Lower leg skin (tissue), 4 donors: Measurements from ENCODE around the gene ABI1. TPM values are rescaled to one million over a fixed set of nuclear protein-coding genes. Genes with fewer than 3 reads are reported as not detected.

Experiments
- DNase-seq, 2 donors: peaks; one replicate each; pipeline ENCODE4 v3.0.0-alpha.2; 2019; ENCODE audit warnings: low spot score in 2 of 2
- H3K4me3 ChIP-seq: fragments of 200-600 bp; sonication (generic); 2 replicates; pipeline ENCODE4 v1.5.1; 2017; ENCODE audit warnings: mild to moderate bottlenecking, low read depth; ENCODE audit not compliant: poor library complexity, severe bottlenecking
- CTCF ChIP-seq, 3 donors: fragments of 450-650 bp; IDR thresholded peaks; one replicate each; pipeline ENCODE4 v1.5.1; 2016; ENCODE audit warnings: antibody characterized with exemption in 3 of 3, mild to moderate bottlenecking in 3 of 3, moderate library complexity in 2 of 3
- POLR2A ChIP-seq, 2 donors: fragments of 450-650 bp; IDR thresholded peaks; one replicate each; pipeline ENCODE4 v1.6.1; 2016 to 2017; ENCODE audit warnings: antibody characterized with exemption in 2 of 2, mild to moderate bottlenecking in 1 of 2, moderate library complexity in 1 of 2
- WGBS, 2 donors: methylation state at CpG; one replicate each; pipeline ENCODE4 v1.1.5; 2018; 5-methylcytosine and 5-hydroxymethylcytosine counted together
- intact Hi-C: fragments of 100-400 bp; cut with DNase I; formaldehyde crosslinking; loops from one replicate; pipeline ENCODE4 v1.15.0; 2023; ENCODE audit warnings: low total_unique reads
- total RNA-seq, 4 donors: library from RNA; depleted of rRNA; stranded (reverse); fragments of >200 nt; gene quantifications; one replicate each; pipeline ENCODE4 v1.1.0, GENCODE V29; 2016

Gene ABI1
- total RNA-seq, 4 donors from 2014 or later = 59.6 to 78.5 (median 68.4) TPM

DNA sequence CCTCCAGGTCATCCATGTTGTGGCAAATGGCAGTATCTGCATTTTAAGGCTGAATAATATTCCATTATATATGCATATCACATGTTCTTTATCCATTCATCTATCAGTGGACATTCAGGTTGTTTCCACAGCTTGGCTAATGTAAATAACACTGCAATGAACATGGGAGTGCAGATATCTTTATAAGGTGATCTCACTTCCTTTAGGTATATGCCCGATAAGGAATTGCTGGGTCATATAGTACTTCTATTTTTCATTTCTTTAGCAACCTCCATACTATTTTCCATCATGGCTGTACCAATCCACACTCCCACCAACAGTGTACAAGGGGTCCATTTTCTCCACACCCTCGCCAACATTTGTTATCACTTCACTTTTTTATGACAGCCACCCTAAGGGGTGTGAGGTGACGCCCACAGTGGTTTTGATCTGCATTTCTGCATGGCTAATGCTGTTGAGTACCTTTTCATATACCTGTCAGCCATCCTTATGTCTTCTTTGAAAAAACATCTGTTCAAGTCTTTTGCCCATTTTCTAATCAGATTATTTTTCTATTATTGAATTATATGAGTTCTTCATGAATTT, 18.9 kb downstream of the ABI1 start:
- H3K4me3 ChIP-seq = no peak overlapping the region
- intact Hi-C loops = no loop called here
- WGBS, 2 donors = 76 to 80% methylated on average over 3 of the region's 3 CpGs
- no peak for TF ChIP-seq CTCF (IDR thresholded peaks at IDR 0.05)
- no peak for TF ChIP-seq POLR2A (IDR thresholded peaks at IDR 0.05)
- no peak for DNase-seq

DNA sequence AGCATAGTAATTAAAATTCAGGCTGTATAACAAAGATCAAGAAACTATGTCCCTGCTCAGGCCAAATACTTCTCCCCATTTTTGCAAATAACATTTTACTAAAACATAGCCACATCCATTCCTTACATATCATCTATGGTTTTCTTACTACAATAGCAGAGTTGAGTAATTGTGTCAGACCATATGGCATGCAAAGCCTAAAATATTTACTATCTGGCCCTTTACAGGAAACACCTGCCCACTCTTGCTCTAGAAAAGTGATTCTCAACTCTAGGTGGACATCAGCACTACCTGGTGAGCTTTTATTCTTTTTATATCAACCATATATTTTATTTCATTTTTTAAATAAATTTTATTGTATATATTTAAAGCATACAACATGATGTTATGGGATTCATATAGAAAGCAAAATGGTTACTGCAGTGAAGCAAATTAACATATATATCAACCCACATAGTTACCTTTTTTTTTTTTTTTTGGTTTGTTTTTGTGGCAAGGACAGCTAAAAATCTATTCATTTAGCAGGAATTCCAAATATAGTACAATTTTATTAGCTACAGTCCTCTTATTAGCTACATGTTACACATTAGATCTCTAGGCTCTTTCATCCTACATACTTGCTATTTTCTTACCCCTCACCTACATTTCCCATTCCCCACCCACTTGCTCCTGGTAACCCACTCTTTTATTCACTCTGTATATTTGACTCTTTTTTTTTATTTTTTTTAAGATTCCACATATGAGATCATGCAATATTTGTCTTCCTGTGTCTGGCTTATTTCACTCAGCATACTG, 19.6 kb downstream of the ABI1 start:
- H3K4me3 ChIP-seq = no peak overlapping the region
- TF ChIP-seq POLR2A (IDR thresholded peaks at IDR 0.05) (no peak), CTCF (IDR thresholded peaks at IDR 0.05) (no peak)
- DNase-seq = no peak
- intact Hi-C loops = no loop called here

DNA sequence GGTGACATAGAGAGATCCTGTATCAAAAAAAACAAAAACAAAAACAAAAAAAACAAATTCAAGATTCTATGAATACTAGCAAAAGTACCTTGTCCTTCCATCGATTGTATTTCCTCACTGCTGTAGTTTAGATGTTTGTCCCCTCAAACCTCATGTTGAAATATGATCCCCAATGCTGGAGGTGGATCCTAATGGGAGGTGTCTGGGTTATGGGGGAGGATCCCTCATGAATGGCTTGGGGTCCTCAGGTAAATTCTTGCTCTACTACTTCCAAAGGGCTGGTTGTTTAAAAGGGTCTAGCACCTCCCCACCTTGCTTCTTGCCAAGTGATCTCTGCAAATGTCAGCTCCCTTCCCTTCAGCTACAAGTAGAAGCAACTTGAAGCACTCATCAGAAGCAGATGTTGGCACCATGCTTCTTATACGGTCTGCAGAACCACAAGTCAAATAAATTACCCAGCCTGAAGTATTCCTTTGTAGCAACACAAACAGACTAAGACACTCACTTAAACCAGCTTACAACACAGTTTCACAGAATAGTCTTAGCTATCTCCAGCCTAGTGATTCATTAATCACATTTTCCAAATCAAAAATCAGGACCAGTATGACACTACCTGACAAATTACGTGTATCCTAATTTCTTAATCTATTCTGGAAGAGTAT, 20.7 kb downstream of the ABI1 start:
- 36 to 42% methylated on average over 3 of the region's 3 CpGs for WGBS, 2 donors
- intact Hi-C loops = no loop called here
- TF ChIP-seq POLR2A (IDR thresholded peaks at IDR 0.05) (no peak), CTCF (IDR thresholded peaks at IDR 0.05) (no peak)
- H3K4me3 ChIP-seq = no peak overlapping the region
- no peak for DNase-seq

- WGBS, 2 donors = 67 to 76% methylated on average over 2 of the region's 2 CpGs
- intact Hi-C loops = no loop called here
Observed at GRCh38 chr10:26837139-26837538, 23.6 kb downstream of the ABI1 start.

GRCh38 chr10:26835025-26835424, 25.7 kb downstream of the ABI1 start:
- TF ChIP-seq POLR2A (IDR thresholded peaks at IDR 0.05) (no peak), CTCF (IDR thresholded peaks at IDR 0.05) (no peak)
- 90 to 97% methylated on average over 2 of the region's 2 CpGs for WGBS, 2 donors
- intact Hi-C loops = no loop called here
- no peak overlapping the region for H3K4me3 ChIP-seq
- DNase-seq = no peak

More at GRCh38 chr10:26837139-26837538, 23.6 kb downstream of the ABI1 start:
- no peak for TF ChIP-seq CTCF (IDR thresholded peaks at IDR 0.05)
- TF ChIP-seq POLR2A (IDR thresholded peaks at IDR 0.05) = no peak
- DNase-seq = no peak
- no peak overlapping the region for H3K4me3 ChIP-seq
